Esophagus squamous epithelium (tissue), 4 donors: ENCODE results near the gene LAMTOR5.
A peak's percentile ranks its signal among the peaks of the same experiment; 100 is the strongest.

ENCODE experiments used
- POLR2A ChIP-seq, 4 donors: fragments of 450-650 bp; IDR thresholded peaks; one replicate each; pipeline ENCODE4 v1.6.1; 2017; ENCODE audit warnings: antibody characterized with exemption in 4 of 4, mild to moderate bottlenecking in 4 of 4, moderate library complexity in 3 of 4
- TF ChIP-seq, protein P1 (sequence below), 6 experiments: fragments of 450-650 bp in 4 of 6; fragments of 200-600 bp in 2 of 6; sonication (generic) in 2 of 6; IDR thresholded peaks; one replicate each; pipeline ENCODE4 v1.5.1; 2016 to 2019; ENCODE audit warnings: antibody characterized with exemption in 6 of 6, mild to moderate bottlenecking in 4 of 6, moderate library complexity in 4 of 6

DNA sequence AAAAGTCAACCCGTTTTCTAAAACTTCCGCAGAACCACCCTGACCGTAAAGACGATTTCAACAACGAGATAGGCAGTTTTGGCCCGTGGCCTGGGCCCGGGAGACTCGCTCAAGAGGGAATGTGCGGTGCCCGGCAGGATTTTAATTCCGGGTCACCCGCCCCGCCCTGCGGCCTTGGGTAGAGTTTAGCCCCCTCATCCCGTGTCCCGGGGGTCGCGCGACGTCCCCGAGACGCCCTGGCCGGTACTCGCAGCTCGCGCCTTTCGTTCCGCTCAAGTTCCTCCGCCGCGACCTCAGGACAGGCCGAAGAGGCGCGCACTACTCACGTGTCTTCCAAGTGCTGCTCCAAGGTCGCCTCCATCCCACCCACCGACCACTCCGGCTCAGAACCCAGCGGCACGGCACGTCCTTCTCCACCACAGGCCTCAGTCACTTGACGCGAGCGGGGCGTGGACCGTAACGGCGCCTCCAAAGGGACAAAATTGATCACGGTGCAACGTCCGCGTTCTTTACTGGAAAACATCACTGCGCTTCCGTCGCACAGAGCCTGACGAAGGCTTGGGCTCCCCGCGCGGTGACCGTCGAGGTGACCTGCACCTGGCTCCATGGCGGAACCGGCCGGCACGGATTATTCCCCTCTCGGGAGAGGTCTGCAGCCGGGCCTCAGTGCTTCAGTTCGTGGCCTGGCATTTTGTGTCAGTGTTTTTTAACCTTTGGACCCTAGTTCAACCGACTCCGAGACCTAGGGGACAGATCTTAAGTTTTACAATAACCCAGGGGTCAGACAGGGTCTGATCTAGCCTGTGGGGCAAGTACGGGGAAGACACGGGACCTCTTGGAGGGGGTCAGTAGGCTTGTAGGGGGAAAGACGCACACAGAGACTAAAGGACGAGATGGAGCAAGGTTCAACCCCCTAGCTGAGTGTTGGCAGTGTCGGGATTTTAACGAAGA is at the start of gene LAMTOR5:
- TF ChIP-seq, protein P1, sequence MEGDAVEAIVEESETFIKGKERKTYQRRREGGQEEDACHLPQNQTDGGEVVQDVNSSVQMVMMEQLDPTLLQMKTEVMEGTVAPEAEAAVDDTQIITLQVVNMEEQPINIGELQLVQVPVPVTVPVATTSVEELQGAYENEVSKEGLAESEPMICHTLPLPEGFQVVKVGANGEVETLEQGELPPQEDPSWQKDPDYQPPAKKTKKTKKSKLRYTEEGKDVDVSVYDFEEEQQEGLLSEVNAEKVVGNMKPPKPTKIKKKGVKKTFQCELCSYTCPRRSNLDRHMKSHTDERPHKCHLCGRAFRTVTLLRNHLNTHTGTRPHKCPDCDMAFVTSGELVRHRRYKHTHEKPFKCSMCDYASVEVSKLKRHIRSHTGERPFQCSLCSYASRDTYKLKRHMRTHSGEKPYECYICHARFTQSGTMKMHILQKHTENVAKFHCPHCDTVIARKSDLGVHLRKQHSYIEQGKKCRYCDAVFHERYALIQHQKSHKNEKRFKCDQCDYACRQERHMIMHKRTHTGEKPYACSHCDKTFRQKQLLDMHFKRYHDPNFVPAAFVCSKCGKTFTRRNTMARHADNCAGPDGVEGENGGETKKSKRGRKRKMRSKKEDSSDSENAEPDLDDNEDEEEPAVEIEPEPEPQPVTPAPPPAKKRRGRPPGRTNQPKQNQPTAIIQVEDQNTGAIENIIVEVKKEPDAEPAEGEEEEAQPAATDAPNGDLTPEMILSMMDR (IDR thresholded peaks at IDR 0.05) = peak in 3 of 6 experiments; percentile 15 to 52 (median 17)
- peak in 3 of 4 donors; percentile 84 to 94 (median 88) for TF ChIP-seq POLR2A (IDR thresholded peaks at IDR 0.05)
